ENCODE data around the gene MECP2.

Gene MECP2

GRCh38 chrX:154057791-154058190, 39.7 kb downstream of the MECP2 start:
- Histone ChIP-seq H3K4me3 (ENCODE audit: low read depth, low read length) (no peak overlapping the region), H3K4ac (ENCODE audit: low read depth, low read length) (peak overlapping the region; percentile 22), H3K14ac (ENCODE audit: low read length) (no peak overlapping the region), H3K27ac (ENCODE audit: low read depth, low read length) (no peak overlapping the region), H2AFZ (ENCODE audit: insufficient read depth, low read length, poor library complexity) (no peak overlapping the region), H3K23ac (ENCODE audit: low read length) (no peak overlapping the region), H3K79me2 (ENCODE audit: control insufficient read depth, insufficient read depth, low read length, poor library complexity) (peaks cover 2% of the 10 kb centered on the region), H3K9ac (ENCODE audit: low read length) (no peak overlapping the region), H2BK120ac (ENCODE audit: insufficient read depth, low read length, poor library complexity) (no peak overlapping the region), H3K4me1 (ENCODE audit: control insufficient read depth in 1 of 2, insufficient read depth in 2 of 2, low read length in 2 of 2) (no peaks in the 10 kb centered on the region), H3K27me3 (ENCODE audit: insufficient read depth, low read length) (no peaks in the 10 kb centered on the region), H3K79me1 (ENCODE audit: low read length) (no peaks in the 10 kb centered on the region), H3K4me2 (ENCODE audit: low read length) (no peak overlapping the region), H4K91ac (ENCODE audit: low read depth, low read length) (no peak overlapping the region), H4K8ac (ENCODE audit: low read depth, low read length) (no peak overlapping the region), H2BK5ac (ENCODE audit: low read depth, low read length, poor library complexity) (no peak overlapping the region), H3K18ac (ENCODE audit: low read length) (no peak overlapping the region), H2BK12ac (ENCODE audit: low read length) (no peak overlapping the region), H2AK5ac (ENCODE audit: low read length) (no peak overlapping the region), H3K36me3 (ENCODE audit: control insufficient read depth in 1 of 2, insufficient read depth in 2 of 2, low read length in 2 of 2) (peaks cover 5% of the 10 kb centered on the region in 2 experiments), H3K9me3 (ENCODE audit: insufficient read depth, low read depth, low read length) (no peaks in the 10 kb centered on the region), H4K12ac (ENCODE audit: low read depth, low read length) (no peak overlapping the region)
- no CpG with 5 or more reads among the region's 1 CpG for WGBS (ENCODE audit: extremely low coverage, insufficient coverage, insufficient read length)
- peak in 1 of 2 donors; percentile 30 for DNase-seq

- H2BK120ac ChIP-seq (ENCODE audit: insufficient read depth, low read length, poor library complexity) = no peak overlapping the region
- peaks cover 2% of the 10 kb centered on the region for H3K79me2 ChIP-seq (ENCODE audit: control insufficient read depth, insufficient read depth, low read length, poor library complexity)
- H3K27me3 ChIP-seq (ENCODE audit: insufficient read depth, low read length) = no peaks in the 10 kb centered on the region
- H3K14ac ChIP-seq (ENCODE audit: low read length) = no peak overlapping the region
- H3K4me1 ChIP-seq (ENCODE audit: control insufficient read depth in 1 of 2, insufficient read depth in 2 of 2, low read length in 2 of 2) = no peaks in the 10 kb centered on the region
- no peak overlapping the region for H4K91ac ChIP-seq (ENCODE audit: low read depth, low read length)
- no peaks in the 10 kb centered on the region for H3K9me3 ChIP-seq (ENCODE audit: insufficient read depth, low read depth, low read length)
- H2BK5ac ChIP-seq (ENCODE audit: low read depth, low read length, poor library complexity) = no peak overlapping the region
- no peak overlapping the region for H3K4me2 ChIP-seq (ENCODE audit: low read length)
- no CpG with 5 or more reads among the region's 8 CpGs for WGBS (ENCODE audit: extremely low coverage, insufficient coverage, insufficient read length)
- H3K27ac ChIP-seq (ENCODE audit: low read depth, low read length) = no peak overlapping the region
- no peak overlapping the region for H2AFZ ChIP-seq (ENCODE audit: insufficient read depth, low read length, poor library complexity)
- H2AK5ac ChIP-seq (ENCODE audit: low read length) = no peak overlapping the region
- H3K18ac ChIP-seq (ENCODE audit: low read length) = no peak overlapping the region
- H2BK12ac ChIP-seq (ENCODE audit: low read length) = no peak overlapping the region
- H3K9ac ChIP-seq (ENCODE audit: low read length) = no peak overlapping the region
- H3K4ac ChIP-seq (ENCODE audit: low read depth, low read length) = no peak overlapping the region
- no peak overlapping the region for H4K8ac ChIP-seq (ENCODE audit: low read depth, low read length)
- DNase-seq = peak; percentile 72 to 79
- H3K4me3 ChIP-seq (ENCODE audit: low read depth, low read length) = no peak overlapping the region
- no peak overlapping the region for H3K23ac ChIP-seq (ENCODE audit: low read length)
- H3K36me3 ChIP-seq (ENCODE audit: control insufficient read depth in 1 of 2, insufficient read depth in 2 of 2, low read length in 2 of 2) = peaks cover 5% of the 10 kb centered on the region in 2 experiments
- no peak overlapping the region for H4K12ac ChIP-seq (ENCODE audit: low read depth, low read length)
- H3K79me1 ChIP-seq (ENCODE audit: low read length) = no peaks in the 10 kb centered on the region
Measured at GRCh38 chrX:154056770-154057241, 40.7 kb downstream of the MECP2 start.

GRCh38 chrX:154051201-154051810, 46.2 kb downstream of the MECP2 start:
- WGBS (ENCODE audit: extremely low coverage, insufficient coverage, insufficient read length) = no CpG with 5 or more reads among the region's 8 CpGs
- Histone ChIP-seq H3K9ac (ENCODE audit: low read length) (no peak overlapping the region), H2BK5ac (ENCODE audit: low read depth, low read length, poor library complexity) (no peak overlapping the region), H3K4me1 (ENCODE audit: control insufficient read depth in 1 of 2, insufficient read depth in 2 of 2, low read length in 2 of 2) (peaks cover 8 to 14% of the 10 kb centered on the region in 2 experiments), H3K27ac (ENCODE audit: low read depth, low read length) (no peak overlapping the region), H2BK12ac (ENCODE audit: low read length) (no peak overlapping the region), H2AFZ (ENCODE audit: insufficient read depth, low read length, poor library complexity) (no peak overlapping the region), H3K4me3 (ENCODE audit: low read depth, low read length) (no peak overlapping the region), H3K4ac (ENCODE audit: low read depth, low read length) (no peak overlapping the region), H3K18ac (ENCODE audit: low read length) (no peak overlapping the region), H3K79me1 (ENCODE audit: low read length) (no peaks in the 10 kb centered on the region), H3K9me3 (ENCODE audit: insufficient read depth, low read depth, low read length) (no peaks in the 10 kb centered on the region), H2AK5ac (ENCODE audit: low read length) (no peak overlapping the region), H4K8ac (ENCODE audit: low read depth, low read length) (no peak overlapping the region), H3K4me2 (ENCODE audit: low read length) (no peak overlapping the region), H3K27me3 (ENCODE audit: insufficient read depth, low read length) (no peaks in the 10 kb centered on the region), H2BK120ac (ENCODE audit: insufficient read depth, low read length, poor library complexity) (no peak overlapping the region), H3K79me2 (ENCODE audit: control insufficient read depth, insufficient read depth, low read length, poor library complexity) (no peaks in the 10 kb centered on the region), H3K14ac (ENCODE audit: low read length) (no peak overlapping the region), H4K91ac (ENCODE audit: low read depth, low read length) (no peak overlapping the region), H4K12ac (ENCODE audit: low read depth, low read length) (no peak overlapping the region), H3K36me3 (ENCODE audit: control insufficient read depth in 1 of 2, insufficient read depth in 2 of 2, low read length in 2 of 2) (peaks cover 7 to 11% of the 10 kb centered on the region in 2 experiments), H3K23ac (ENCODE audit: low read length) (no peak overlapping the region)
- peak; percentile 46 to 74 for DNase-seq

GRCh38 chrX:154050113-154050495, 47.4 kb downstream of the MECP2 start:
- Histone ChIP-seq H3K4ac (ENCODE audit: low read depth, low read length) (peak overlapping the region; percentile 13), H4K12ac (ENCODE audit: low read depth, low read length) (no peak overlapping the region), H4K8ac (ENCODE audit: low read depth, low read length) (no peak overlapping the region), H2BK120ac (ENCODE audit: insufficient read depth, low read length, poor library complexity) (no peak overlapping the region), H3K14ac (ENCODE audit: low read length) (no peak overlapping the region), H3K4me3 (ENCODE audit: low read depth, low read length) (no peak overlapping the region), H2AK5ac (ENCODE audit: low read length) (peak overlapping the region; percentile 59), H3K18ac (ENCODE audit: low read length) (peak overlapping the region; percentile 52), H3K36me3 (ENCODE audit: control insufficient read depth in 1 of 2, insufficient read depth in 2 of 2, low read length in 2 of 2) (peaks cover 7 to 11% of the 10 kb centered on the region in 2 experiments), H3K9ac (ENCODE audit: low read length) (no peak overlapping the region), H3K4me1 (ENCODE audit: control insufficient read depth in 1 of 2, insufficient read depth in 2 of 2, low read length in 2 of 2) (peaks cover 8 to 14% of the 10 kb centered on the region in 2 experiments), H3K9me3 (ENCODE audit: insufficient read depth, low read depth, low read length) (no peaks in the 10 kb centered on the region), H2BK5ac (ENCODE audit: low read depth, low read length, poor library complexity) (no peak overlapping the region), H3K79me2 (ENCODE audit: control insufficient read depth, insufficient read depth, low read length, poor library complexity) (peaks cover under 1% of the 10 kb centered on the region), H4K91ac (ENCODE audit: low read depth, low read length) (no peak overlapping the region), H3K23ac (ENCODE audit: low read length) (no peak overlapping the region), H2AFZ (ENCODE audit: insufficient read depth, low read length, poor library complexity) (no peak overlapping the region), H2BK12ac (ENCODE audit: low read length) (no peak overlapping the region), H3K27ac (ENCODE audit: low read depth, low read length) (peak overlapping the region; percentile 42), H3K4me2 (ENCODE audit: low read length) (no peak overlapping the region), H3K27me3 (ENCODE audit: insufficient read depth, low read length) (no peaks in the 10 kb centered on the region), H3K79me1 (ENCODE audit: low read length) (no peaks in the 10 kb centered on the region)
- DNase-seq = no peak
- no CpG with 5 or more reads among the region's 7 CpGs for WGBS (ENCODE audit: extremely low coverage, insufficient coverage, insufficient read length)
